ENCODE measurements around the gene MANBA. TPM values are rescaled to one million over a fixed set of nuclear protein-coding genes. Genes with fewer than 3 reads are reported as not detected.

MANBA gene
- total RNA-seq, 1 experiment from 2014 or later = 21.4 TPM

- no peaks in the 10 kb centered on the region for H3K27me3 ChIP-seq (ENCODE audit: insufficient read depth, low read length)
- H4K91ac ChIP-seq (ENCODE audit: insufficient read length, low read depth, low read length) = no peak overlapping the region
- WGBS (ENCODE audit: extremely low coverage, insufficient read length, low lambda C conversion rate) = no CpG with 5 or more reads among the region's 2 CpGs
- H4K20me1 ChIP-seq (ENCODE audit: control insufficient read depth, insufficient read depth, insufficient read length) = no peaks in the 10 kb centered on the region
- no peak overlapping the region for H2AK5ac ChIP-seq (ENCODE audit: insufficient read length, low read length)
- H3K23me2 ChIP-seq (ENCODE audit: insufficient read length, low read depth, low read length, poor library complexity, severe bottlenecking) = no peaks in the 10 kb centered on the region
- Mint-ChIP-seq H3K9me3 (no peaks in the 10 kb centered on the region; a peak in 1 of 5 replicates), H3K27ac (no peak overlapping the region), H3K27me3 (ENCODE audit: low read depth) (no peaks in the 10 kb centered on the region), H3K4me3 (no peak overlapping the region), H3K4me1 (peaks cover 19 to 35% of the 10 kb centered on the region in 2 experiments), H3K36me3 (ENCODE audit: insufficient read depth in 1 of 3, low read depth in 3 of 3) (peaks cover 27 to 51% (median 45%) of the 10 kb centered on the region in 3 experiments; a peak in 6 of 7 replicates)
- H3K4me2 ChIP-seq (ENCODE audit: insufficient read depth, insufficient read length, low read length) = no peak overlapping the region
- H2BK5ac ChIP-seq (ENCODE audit: insufficient read length, low read length) = no peak overlapping the region
- no peak overlapping the region for H3K18ac ChIP-seq (ENCODE audit: insufficient read length, low read depth, low read length)
- H2AFZ ChIP-seq (ENCODE audit: low read length) = no peak overlapping the region
- no peak for DNase-seq
- no peaks in the 10 kb centered on the region for H3K79me1 ChIP-seq (ENCODE audit: insufficient read depth, low read depth, low read length, poor library complexity, severe bottlenecking)
- H4K5ac ChIP-seq (ENCODE audit: insufficient read length, low read depth, low read length) = no peak overlapping the region
- no peak overlapping the region for H2BK15ac ChIP-seq (ENCODE audit: low read depth, low read length)
- H3K27ac ChIP-seq (ENCODE audit: insufficient read length, low read depth, low read length) = no peak overlapping the region
- no peak overlapping the region for H3K23ac ChIP-seq (ENCODE audit: insufficient read length, low read depth, low read length)
- no peaks in the 10 kb centered on the region for H3K9me3 ChIP-seq (ENCODE audit: control insufficient read depth, low read depth, low read length)
- no peaks in the 10 kb centered on the region for H3K79me2 ChIP-seq (ENCODE audit: insufficient read depth, low read length)
- no peak overlapping the region for H3K56ac ChIP-seq (ENCODE audit: insufficient read length, low read depth, low read length)
- H3K9ac ChIP-seq (ENCODE audit: extremely low read depth, insufficient read length, low read length) = no peak overlapping the region
- H3T11ph ChIP-seq (ENCODE audit: low read length) = no peak overlapping the region
- TF ChIP-seq CTCF (conservative IDR thresholded peaks at IDR 0.05) = no peak
- no peak overlapping the region for H2BK120ac ChIP-seq (ENCODE audit: low read depth, low read length, poor library complexity, severe bottlenecking)
- H2BK12ac ChIP-seq (ENCODE audit: insufficient read length, low read depth, low read length) = no peak overlapping the region
- H3K14ac ChIP-seq (ENCODE audit: insufficient read depth, low read length) = no peak overlapping the region
- H3K4ac ChIP-seq (ENCODE audit: low read depth, low read length) = no peak overlapping the region
- no peak overlapping the region for H4K8ac ChIP-seq (replicated peaks; ENCODE audit: insufficient read length, low read depth, low read length)
- no peaks in the 10 kb centered on the region; the same call in 1 of the 2 replicates for H3K4me1 ChIP-seq (ENCODE audit: insufficient read depth, low read length)
- no peak overlapping the region for H2BK20ac ChIP-seq (ENCODE audit: low read depth, low read length, poor library complexity, severe bottlenecking)
These were observed 34.2 kb upstream of the MANBA start for GRCh38 chr4:102794999-102795398.
